ENCODE results near the gene ZNF419. TPM values are rescaled to one million over a fixed set of nuclear protein-coding genes. Genes with fewer than 3 reads are reported as not detected.
A peak's percentile ranks its signal among the peaks of the same experiment; 100 is the strongest.

ZNF419 gene
- total and polyA plus RNA-seq, 2 donors (not counting 1 experiment from before 2014, with no cell fraction given) = 8.9 to 20.3 TPM

DNA sequence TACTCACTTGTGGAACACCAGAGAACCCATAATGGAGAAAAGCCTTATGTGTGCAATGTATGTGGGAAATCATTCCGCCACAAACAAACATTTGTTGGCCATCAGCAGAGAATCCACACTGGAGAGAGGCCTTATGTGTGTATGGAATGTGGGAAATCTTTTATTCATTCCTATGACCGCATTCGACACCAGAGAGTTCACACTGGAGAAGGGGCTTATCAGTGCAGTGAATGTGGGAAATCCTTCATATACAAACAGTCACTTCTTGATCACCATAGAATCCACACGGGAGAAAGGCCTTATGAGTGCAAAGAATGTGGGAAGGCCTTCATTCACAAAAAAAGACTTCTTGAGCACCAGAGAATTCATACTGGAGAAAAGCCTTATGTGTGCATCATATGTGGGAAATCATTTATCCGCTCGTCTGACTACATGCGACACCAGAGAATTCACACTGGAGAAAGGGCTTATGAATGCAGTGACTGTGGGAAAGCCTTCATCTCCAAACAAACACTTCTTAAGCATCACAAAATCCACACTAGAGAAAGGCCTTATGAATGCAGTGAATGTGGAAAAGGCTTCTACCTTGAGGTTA lies 50.5 kb downstream of the ZNF419 start:
- H3K9ac ChIP-seq (ENCODE audit: insufficient read depth, low read length) = no peak overlapping the region
- no peak overlapping the region for H3K27ac ChIP-seq (ENCODE audit: insufficient read depth, low read length)
- no peaks in the 10 kb centered on the region for H3K79me2 ChIP-seq (ENCODE audit: control insufficient read depth, insufficient read depth, low read length)
- no peak overlapping the region for H3K4me3 ChIP-seq (replicated peaks in 1 of 4; ENCODE audit: control extremely low read depth in 1 of 4, insufficient read depth in 1 of 4, low read depth in 3 of 4, low read length in 4 of 4)
- H3K36me3 ChIP-seq (ENCODE audit: control insufficient read depth, insufficient read depth, low read length) = peaks cover 8% of the 10 kb centered on the region
- peak; percentile 9 to 13 for DNase-seq (ENCODE audit: low read depth in 2 of 2)
- H2AFZ ChIP-seq (ENCODE audit: low read length) = no peak overlapping the region
- H4K20me1 ChIP-seq (ENCODE audit: control insufficient read depth, extremely low read depth, insufficient read depth, low read length) = no peaks in the 10 kb centered on the region
- H3K4me1 ChIP-seq (ENCODE audit: control insufficient read depth, extremely low read depth, insufficient read depth, low read length) = no peaks in the 10 kb centered on the region
- H3K4me2 ChIP-seq (ENCODE audit: extremely low read depth, insufficient read depth, low read length) = no peak overlapping the region
- H3K9me3 ChIP-seq (ENCODE audit: control insufficient read depth, insufficient read depth, low read depth, low read length) = peaks cover 6% of the 10 kb centered on the region
- TF ChIP-seq, protein P1, sequence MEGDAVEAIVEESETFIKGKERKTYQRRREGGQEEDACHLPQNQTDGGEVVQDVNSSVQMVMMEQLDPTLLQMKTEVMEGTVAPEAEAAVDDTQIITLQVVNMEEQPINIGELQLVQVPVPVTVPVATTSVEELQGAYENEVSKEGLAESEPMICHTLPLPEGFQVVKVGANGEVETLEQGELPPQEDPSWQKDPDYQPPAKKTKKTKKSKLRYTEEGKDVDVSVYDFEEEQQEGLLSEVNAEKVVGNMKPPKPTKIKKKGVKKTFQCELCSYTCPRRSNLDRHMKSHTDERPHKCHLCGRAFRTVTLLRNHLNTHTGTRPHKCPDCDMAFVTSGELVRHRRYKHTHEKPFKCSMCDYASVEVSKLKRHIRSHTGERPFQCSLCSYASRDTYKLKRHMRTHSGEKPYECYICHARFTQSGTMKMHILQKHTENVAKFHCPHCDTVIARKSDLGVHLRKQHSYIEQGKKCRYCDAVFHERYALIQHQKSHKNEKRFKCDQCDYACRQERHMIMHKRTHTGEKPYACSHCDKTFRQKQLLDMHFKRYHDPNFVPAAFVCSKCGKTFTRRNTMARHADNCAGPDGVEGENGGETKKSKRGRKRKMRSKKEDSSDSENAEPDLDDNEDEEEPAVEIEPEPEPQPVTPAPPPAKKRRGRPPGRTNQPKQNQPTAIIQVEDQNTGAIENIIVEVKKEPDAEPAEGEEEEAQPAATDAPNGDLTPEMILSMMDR (conservative IDR thresholded peaks at IDR 0.05 in 1 of 2, IDR thresholded peaks at IDR 0.05 in 1 of 2; ENCODE audit: low read depth in 1 of 2, low read length in 2 of 2) = no peak
- no peak for TF ChIP-seq EZH2 (IDR thresholded peaks at IDR 0.05; ENCODE audit: low read length, missing control alignments)
- H3K27me3 ChIP-seq (ENCODE audit: control insufficient read depth, insufficient read depth, low read length) = no peaks in the 10 kb centered on the region

Other genes starting within 250 kb of the ZNF419 start
- 33.4 and 40.6 TPM in 2 replicates for gene ZNF805, start 247.1 kb upstream of the ZNF419 start, total RNA-seq
- gene ZNF805, start 247.1 kb upstream of the ZNF419 start, polyA plus RNA-seq = 5.6 and 8.1 TPM in 2 replicates
- 78.1 and 80.9 TPM in 2 replicates for gene ZNF460, start 207.3 kb upstream of the ZNF419 start, total RNA-seq
- gene ZNF460, start 207.3 kb upstream of the ZNF419 start, polyA plus RNA-seq = 7.2 and 13.1 TPM in 2 replicates
- 10.5 and 12.9 TPM in 2 replicates for gene ZNF543, start 167.3 kb upstream of the ZNF419 start, total RNA-seq
- gene ZNF543, start 167.3 kb upstream of the ZNF419 start, polyA plus RNA-seq = 2.8 and 3.0 TPM in 2 replicates
- gene ZNF304, start 136.5 kb upstream of the ZNF419 start, total RNA-seq = 11.6 and 13.7 TPM in 2 replicates
- 6.2 and 7.3 TPM in 2 replicates for gene ZNF304, start 136.5 kb upstream of the ZNF419 start, polyA plus RNA-seq
- gene TRAPPC2B, start 124.2 kb upstream of the ZNF419 start, total RNA-seq = 9.8 and 13.4 TPM in 2 replicates
- 14.0 and 16.5 TPM in 2 replicates for gene TRAPPC2B, start 124.2 kb upstream of the ZNF419 start, polyA plus RNA-seq
- gene ZNF547, start 124.2 kb upstream of the ZNF419 start, total RNA-seq = 4.6 and 6.1 TPM in 2 replicates
- gene ZNF547, start 124.2 kb upstream of the ZNF419 start, polyA plus RNA-seq = 1.8 and 2.7 TPM in 2 replicates
- gene ZNF548, start 97.9 kb upstream of the ZNF419 start, total RNA-seq = 21.1 and 23.9 TPM in 2 replicates
- gene ZNF548, start 97.9 kb upstream of the ZNF419 start, polyA plus RNA-seq = 8.8 and 12.0 TPM in 2 replicates
- gene ZNF17, start 76.6 kb upstream of the ZNF419 start, total RNA-seq = 12.3 and 15.2 TPM in 2 replicates
- gene ZNF17, start 76.6 kb upstream of the ZNF419 start, polyA plus RNA-seq = 5.2 and 6.8 TPM in 2 replicates
- 10.4 and 11.0 TPM in 2 replicates for gene ZNF749, start 52.4 kb upstream of the ZNF419 start, total RNA-seq
- gene ZNF749, start 52.4 kb upstream of the ZNF419 start, polyA plus RNA-seq = 4.7 and 5.4 TPM in 2 replicates
- 0.26 and 0.50 TPM in 2 replicates for gene VN1R1, start 30.6 kb upstream of the ZNF419 start, total RNA-seq
- gene VN1R1, start 30.6 kb upstream of the ZNF419 start, polyA plus RNA-seq = 0.17 and 0.26 TPM in 2 replicates
- gene ZNF772, start 10.2 kb upstream of the ZNF419 start, total RNA-seq = 16.9 and 29.7 TPM in 2 replicates
- 6.0 and 7.5 TPM in 2 replicates for gene ZNF772, start 10.2 kb upstream of the ZNF419 start, polyA plus RNA-seq
- 20.8 and 39.8 TPM in 2 replicates for gene ZNF773, start 12.2 kb downstream of the ZNF419 start, total RNA-seq
- gene ZNF773, start 12.2 kb downstream of the ZNF419 start, polyA plus RNA-seq = 6.8 and 9.4 TPM in 2 replicates
- gene ZNF549, start 39.6 kb downstream of the ZNF419 start, total RNA-seq = 6.7 and 7.8 TPM in 2 replicates
- 3.9 and 4.8 TPM in 2 replicates for gene ZNF549, start 39.6 kb downstream of the ZNF419 start, polyA plus RNA-seq
- 6.9 and 8.6 TPM in 2 replicates for gene ZNF550, start 72.1 kb downstream of the ZNF419 start, total RNA-seq
- gene ZNF550, start 72.1 kb downstream of the ZNF419 start, polyA plus RNA-seq = 4.2 and 5.7 TPM in 2 replicates
- gene ZNF416, start 91.2 kb downstream of the ZNF419 start, total RNA-seq = 6.9 and 9.2 TPM in 2 replicates
- 3.9 and 4.5 TPM in 2 replicates for gene ZNF416, start 91.2 kb downstream of the ZNF419 start, polyA plus RNA-seq
- 7.1 and 7.2 TPM in 2 replicates for gene ZIK1, start 96.4 kb downstream of the ZNF419 start, total RNA-seq
- gene ZIK1, start 96.4 kb downstream of the ZNF419 start, polyA plus RNA-seq = 3.9 and 5.3 TPM in 2 replicates
- gene ZNF530, start 112.1 kb downstream of the ZNF419 start, total RNA-seq = 2.5 and 2.8 TPM in 2 replicates
- 1.6 and 2.5 TPM in 2 replicates for gene ZNF530, start 112.1 kb downstream of the ZNF419 start, polyA plus RNA-seq
- gene ZNF134, start 126.5 kb downstream of the ZNF419 start, total RNA-seq = 22.9 and 30.6 TPM in 2 replicates
- 9.2 and 11.7 TPM in 2 replicates for gene ZNF134, start 126.5 kb downstream of the ZNF419 start, polyA plus RNA-seq
- 11.6 and 16.8 TPM in 2 replicates for gene ZNF211, start 145.4 kb downstream of the ZNF419 start, total RNA-seq
- gene ZNF211, start 145.4 kb downstream of the ZNF419 start, polyA plus RNA-seq = 5.3 and 9.1 TPM in 2 replicates
- gene ZSCAN4, start 181.2 kb downstream of the ZNF419 start, total RNA-seq = not detected in 2 replicates
- gene ZSCAN4, start 181.2 kb downstream of the ZNF419 start, polyA plus RNA-seq = not detected in 2 replicates
- gene ZNF551, start 194.2 kb downstream of the ZNF419 start, total RNA-seq = 4.8 and 4.9 TPM in 2 replicates
- gene ZNF551, start 194.2 kb downstream of the ZNF419 start, polyA plus RNA-seq = 3.7 and 4.8 TPM in 2 replicates
- 3.3 and 6.3 TPM in 2 replicates for gene ZNF154, start 221.5 kb downstream of the ZNF419 start, total RNA-seq
- 1.8 and 2.7 TPM in 2 replicates for gene ZNF154, start 221.5 kb downstream of the ZNF419 start, polyA plus RNA-seq
- gene ZNF671, start 239.9 kb downstream of the ZNF419 start, total RNA-seq = 10.5 and 16.8 TPM in 2 replicates
- gene ZNF671, start 239.9 kb downstream of the ZNF419 start, polyA plus RNA-seq = 3.4 and 5.2 TPM in 2 replicates

Measured in fibroblast of lung (primary cell).